Stimulated activated CD4-positive, alpha-beta T cell treated with anti-CD3 and anti-CD28 coated beads, Interleukin-15, amount 100 ng/mL, for 24 hours (primary cell): Measurements from ENCODE around the gene CCDC63.
"Not testable (repeated sequence)": the region's sequence is repeated elsewhere in the genome, so short reads cannot be mapped to it uniquely, and the experiment has no call there.

ENCODE experiments used
- DNase-seq: peaks from one replicate; pipeline ENCODE4 v3.0.0-alpha.2; 2020

CCDC63 gene

GRCh38 chr12:110844551-110845338 lies 2.0 kb upstream of the CCDC63 start:
- DNase-seq, result no peak

DNA sequence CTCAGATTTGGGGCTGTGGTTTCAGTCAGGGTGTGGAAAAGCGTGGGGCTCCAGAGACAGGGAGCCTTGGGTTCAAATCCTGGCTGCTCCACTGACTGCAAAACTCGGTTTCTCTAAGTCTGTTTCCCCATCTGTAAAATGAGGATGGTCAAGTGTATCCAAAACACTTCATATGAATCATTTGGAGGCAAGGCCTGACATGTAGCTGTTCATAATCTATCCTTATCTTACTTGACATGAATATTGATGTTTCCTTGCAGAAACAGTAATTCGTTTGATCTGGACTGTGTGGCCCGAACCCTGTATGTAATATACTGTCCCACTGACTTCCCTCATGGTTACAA lies 1.5 kb upstream of the CCDC63 start:
- DNase-seq, result no peak

DNA sequence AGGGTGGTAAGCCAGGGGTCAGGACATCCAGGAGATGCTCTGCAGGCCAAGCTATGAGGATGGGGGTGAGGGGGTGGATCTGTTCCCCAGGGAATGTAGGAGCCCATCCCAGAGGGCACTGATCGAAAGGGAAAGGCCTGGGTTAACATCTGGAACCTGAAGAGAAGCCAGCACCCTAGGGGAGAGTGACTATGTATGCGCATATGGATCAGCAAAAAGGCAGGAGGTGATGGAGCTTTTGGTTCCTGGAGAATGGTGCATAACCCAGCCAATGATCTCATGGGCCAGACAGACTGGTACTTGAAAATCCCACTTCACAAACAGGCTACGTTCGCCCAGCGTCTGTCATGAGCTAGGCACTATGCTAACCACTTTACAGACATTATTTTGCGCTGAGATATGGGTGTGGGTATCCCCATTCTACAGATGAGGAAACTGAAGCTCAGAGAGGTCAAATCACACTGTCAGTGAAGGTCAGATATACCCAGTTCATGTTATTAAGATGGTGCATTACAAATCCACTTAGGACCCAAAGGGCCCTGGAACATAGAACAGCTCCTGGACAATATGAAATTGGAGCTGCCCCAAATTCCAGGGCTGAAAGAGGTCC lies 1.6 kb downstream of the CCDC63 start:
- no peak for DNase-seq

DNA sequence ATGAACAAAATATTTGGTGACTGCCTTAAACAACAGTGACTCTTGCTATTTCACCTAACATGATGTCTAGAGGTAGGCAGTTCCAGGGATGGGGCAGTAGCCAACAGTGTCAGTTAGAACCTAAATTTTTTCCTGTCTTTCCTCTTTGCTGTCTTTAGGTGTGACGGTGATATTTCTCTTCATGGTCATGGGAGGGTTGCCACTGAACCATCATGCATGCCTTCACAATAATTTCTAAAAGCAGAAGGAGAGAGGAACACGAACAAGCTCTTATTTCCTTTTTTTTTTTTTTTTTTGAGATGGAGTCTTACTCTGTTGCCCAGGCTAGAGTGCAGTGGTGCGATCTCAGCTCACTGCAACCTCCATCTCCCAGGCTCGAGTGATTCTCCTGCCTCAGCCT lies 2.4 kb downstream of the CCDC63 start:
- no peak for DNase-seq

GRCh38 chr12:110849748-110850403 lies 3.1 kb downstream of the CCDC63 start:
- no peak for DNase-seq

DNA sequence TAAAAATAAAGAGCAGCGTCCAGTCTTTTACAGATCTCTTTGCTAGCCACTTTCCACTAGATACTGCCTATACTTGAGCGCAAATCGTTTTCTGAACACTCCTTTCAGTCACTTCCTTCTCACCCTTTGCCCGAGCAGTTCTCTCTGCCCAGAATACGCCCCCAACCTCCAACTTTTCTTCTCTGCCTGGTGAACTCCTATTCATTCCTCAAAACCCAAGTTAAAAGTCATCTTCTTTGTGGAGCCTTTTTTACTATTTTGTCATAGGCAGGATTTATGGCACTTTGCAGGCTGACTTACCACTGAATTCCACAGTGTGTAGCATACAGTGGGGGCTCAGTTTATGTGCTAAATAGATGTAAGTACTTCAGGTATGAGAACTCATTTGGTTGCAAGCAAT lies 4.0 kb downstream of the CCDC63 start:
- DNase-seq, result no peak

GRCh38 chr12:110853836-110854235 lies 7.0 kb downstream of the CCDC63 start:
- DNase-seq, result no peak

GRCh38 chr12:110856542-110856941 lies 9.8 kb downstream of the CCDC63 start:
- no peak for DNase-seq

DNA sequence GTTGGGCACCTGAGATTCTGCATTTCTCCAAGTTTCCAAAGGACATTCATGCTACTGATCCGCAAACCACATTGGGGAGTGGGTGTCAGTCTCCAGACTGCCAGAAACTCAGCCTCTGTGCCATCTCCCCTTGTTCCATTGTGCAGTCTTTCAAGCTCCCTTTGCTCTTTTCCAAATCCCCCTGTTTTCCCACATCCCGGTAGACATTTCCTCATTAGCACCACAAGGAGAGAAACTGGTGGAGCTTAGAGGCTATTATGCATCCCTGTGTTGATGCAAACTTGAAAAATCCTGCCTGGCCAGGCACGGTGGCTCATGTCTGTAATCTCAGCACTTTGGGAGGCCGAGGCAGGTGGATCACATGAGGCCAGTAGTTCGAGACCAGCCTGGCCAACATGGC lies 10.7 kb downstream of the CCDC63 start:
- DNase-seq, result no peak

- DNase-seq, result not testable (repeated sequence)
Measured at GRCh38 chr12:110857954-110858353, 11.2 kb downstream of the CCDC63 start.

DNA sequence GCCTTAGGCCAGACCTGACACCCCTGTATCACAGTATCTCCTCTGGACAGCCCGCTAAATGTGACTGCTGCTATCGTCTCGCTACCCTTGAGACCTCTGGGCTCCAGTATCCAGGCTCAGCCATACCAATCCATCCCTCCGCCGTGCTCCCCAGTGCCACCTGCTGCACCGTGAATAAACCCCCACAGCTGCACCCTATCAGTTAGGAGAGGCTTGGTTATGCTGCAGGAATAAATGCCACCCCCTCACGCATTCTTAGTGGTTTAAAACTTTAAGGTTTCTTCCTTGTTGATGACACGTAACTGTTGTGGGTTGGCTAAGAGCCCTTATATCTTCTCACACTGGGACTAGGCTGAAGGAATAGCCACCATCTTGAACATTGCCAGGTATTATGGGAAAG lies 12.1 kb downstream of the CCDC63 start:
- DNase-seq, result no peak

- no peak for DNase-seq
Measured at GRCh38 chr12:110860833-110861296, 14.1 kb downstream of the CCDC63 start.

DNA sequence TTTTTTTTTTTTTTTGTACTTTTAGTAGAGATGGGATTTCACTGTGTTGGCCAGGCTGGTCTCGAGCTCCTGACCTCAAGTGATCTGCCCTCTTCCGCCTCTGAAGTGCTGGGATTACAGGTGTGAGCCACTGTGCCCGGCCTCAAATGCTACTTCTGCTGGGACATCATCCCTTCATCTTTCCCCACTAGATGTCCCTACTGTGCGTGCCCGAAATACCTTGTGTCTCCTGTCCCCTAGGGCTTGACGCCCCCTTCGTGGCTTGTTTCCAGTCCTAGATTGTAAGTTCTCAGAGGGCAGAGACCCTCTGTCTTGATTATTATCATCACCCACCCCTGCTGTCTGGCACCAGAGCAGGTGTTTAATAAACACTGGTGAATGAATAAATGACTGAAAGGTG lies 14.9 kb downstream of the CCDC63 start:
- no peak for DNase-seq

DNA sequence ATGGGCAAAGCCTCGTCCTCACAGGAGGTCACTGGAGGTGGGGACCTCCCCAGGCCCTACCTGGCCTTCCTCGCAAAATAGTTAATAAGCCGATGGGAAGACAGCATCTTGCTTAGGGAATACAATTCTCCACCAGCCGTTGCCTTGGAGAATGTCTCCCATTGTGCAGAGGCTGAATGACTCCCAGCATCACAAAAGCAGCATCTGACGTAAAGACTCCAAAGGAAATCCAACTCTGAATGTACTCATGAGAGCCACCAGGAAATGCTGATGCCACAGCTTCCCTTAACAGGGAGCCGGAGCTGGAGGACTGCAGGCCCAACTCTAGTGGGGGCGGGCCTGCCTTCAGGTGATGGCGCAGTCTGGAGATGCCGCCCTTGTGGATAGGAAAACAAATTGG lies 15.5 kb downstream of the CCDC63 start:
- no peak for DNase-seq

- no peak for DNase-seq
Measured at GRCh38 chr12:110863161-110863560, 16.4 kb downstream of the CCDC63 start.

DNA sequence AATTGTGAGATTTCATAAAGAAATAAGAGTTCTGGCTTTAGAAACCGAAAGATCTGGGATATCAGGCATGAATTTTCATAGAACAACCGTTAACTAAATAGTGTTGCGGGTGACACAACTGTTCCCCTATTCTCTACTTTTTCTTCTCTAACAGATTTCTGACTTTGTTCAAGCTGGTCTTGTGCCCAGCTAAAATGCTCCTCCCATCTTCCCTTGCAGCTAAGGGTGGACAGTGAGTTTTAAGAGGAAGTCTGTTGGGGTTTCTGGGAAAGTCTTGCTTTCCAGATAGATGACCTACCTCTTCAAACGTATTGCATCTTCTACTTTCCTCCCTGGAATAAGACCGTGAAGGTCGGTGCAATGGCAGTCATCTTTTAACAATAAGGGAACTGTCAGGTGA lies 18.7 kb downstream of the CCDC63 start:
- DNase-seq, result no peak

DNA sequence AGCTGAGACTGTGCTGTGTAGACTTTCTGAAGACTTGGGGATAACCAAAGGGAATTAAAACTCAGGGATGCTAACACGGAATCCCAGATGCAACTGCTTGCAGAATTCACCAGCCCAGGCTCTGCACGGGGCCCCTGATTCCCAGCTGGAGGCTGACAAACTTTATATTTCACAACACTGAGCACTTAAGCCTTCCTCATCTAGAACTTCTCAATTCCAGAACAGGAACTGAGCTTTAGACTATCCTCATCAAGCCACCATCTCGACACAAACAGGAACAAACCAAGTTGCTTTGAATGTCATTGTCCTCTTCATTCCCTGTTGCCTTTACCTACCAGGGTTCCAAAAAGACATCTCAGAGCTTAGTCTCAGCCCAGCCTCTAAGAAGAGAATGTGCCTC lies 22.2 kb downstream of the CCDC63 start:
- DNase-seq, result no peak

- no peak for DNase-seq
Measured at GRCh38 chr12:110869803-110870202, 23.0 kb downstream of the CCDC63 start.

GRCh38 chr12:110872100-110872499 lies 25.3 kb downstream of the CCDC63 start:
- no peak for DNase-seq

DNA sequence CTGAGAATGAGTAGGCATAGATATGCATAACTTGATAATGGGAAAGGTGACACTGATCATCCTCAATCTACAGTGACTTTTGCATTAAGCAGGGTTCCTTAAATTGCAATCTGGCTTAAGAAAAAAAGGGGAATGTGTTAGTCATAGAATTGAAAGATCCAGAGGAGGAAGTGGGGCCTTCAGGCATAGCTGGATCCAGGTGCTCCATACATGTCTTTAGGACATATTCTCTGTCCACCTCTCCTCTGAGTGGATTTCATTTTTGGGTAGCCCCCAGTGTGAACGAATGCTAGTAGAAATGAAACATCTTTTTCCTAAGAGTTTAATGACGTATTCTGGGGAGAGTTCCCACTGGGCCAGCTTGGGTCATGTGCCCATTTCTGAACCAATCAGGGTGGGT lies 27.6 kb downstream of the CCDC63 start:
- DNase-seq, result no peak

DNA sequence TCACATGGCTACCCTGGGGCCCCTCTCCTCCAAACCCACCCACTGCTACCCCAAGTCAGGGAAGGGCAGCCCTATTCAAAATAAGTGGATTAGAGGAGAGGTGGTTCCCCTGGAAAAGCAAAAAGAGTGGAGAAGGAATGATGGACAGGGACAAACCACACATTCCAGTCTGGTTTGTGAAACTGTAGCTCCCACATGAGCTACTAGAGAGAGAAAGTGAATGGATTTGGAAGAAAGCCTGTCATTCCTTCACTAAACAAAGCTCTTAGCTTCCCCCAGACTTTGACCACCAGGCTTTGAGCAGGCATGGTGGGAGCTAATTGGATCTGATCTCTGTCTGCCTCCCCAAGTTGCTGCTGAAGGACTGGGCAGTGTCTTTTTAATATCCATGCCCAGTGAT lies 28.0 kb downstream of the CCDC63 start:
- no peak for DNase-seq

GRCh38 chr12:110880651-110881050 lies 33.9 kb downstream of the CCDC63 start:
- DNase-seq, result no peak

DNA sequence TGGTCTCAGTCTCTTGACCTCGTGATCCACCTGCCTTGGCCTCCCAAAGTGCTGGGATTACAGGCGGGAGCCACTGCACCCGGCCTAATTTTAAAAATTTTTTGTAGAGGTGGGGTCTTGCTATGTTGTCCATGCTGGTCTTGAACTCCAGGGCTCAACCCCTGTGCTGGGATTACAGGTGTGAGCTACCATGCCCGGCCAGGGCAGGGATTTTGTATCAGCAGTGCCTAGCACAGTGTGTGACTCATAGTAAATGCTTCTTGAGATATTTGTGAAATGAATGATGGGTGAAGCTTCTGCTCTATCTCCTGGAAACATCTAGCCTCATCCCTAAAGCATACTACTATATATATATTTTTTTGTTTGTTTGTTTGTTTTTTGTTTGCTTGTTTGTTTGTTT lies 36.5 kb downstream of the CCDC63 start:
- no peak for DNase-seq

DNA sequence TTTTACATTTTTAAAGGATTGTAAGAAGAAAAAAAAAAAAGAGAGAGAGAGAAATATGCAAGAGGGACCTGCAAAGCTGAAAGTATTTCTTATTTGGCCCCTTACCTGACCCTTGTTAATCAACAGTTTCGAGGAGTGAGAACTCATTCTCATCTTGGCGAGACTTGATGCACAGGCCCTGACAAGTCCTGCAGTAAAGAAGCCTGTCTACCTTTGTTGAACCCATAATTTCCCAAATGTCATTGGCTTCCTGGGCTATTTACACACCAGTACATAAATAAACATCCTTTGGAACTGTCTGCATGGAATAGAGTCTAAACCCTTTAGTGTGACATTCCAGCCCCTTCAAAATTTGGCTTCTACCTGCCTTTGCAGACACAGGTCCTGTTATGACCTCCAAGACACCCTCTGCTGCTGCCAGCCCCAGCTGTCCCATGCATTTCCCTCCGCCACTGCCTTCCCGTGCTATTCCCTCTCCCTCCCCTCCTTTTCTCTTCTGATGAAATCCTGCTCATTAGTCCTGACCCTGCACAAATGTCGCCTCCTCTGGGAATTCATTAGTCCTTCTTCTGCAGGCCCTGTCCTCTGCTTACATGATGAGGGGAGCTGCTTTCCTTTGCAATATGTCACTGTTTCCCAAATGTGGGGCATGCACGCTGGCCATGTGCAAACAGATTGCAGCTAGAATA lies 38.5 kb downstream of the CCDC63 start:
- DNase-seq, result no peak
